Measurements from ENCODE around the gene LHX8.

GRCh38 chr1:75188892-75189291 is 54.7 kb downstream of the LHX8 start:
- TF ChIP-seq POLR2A (IDR thresholded peaks at IDR 0.05): no peak
- TF ChIP-seq CTCF (IDR thresholded peaks at IDR 0.05): no peak
- TF ChIP-seq EP300 (IDR thresholded peaks at IDR 0.05): no peak
